ENCODE data around the gene ALK.

Gene ALK

DNA sequence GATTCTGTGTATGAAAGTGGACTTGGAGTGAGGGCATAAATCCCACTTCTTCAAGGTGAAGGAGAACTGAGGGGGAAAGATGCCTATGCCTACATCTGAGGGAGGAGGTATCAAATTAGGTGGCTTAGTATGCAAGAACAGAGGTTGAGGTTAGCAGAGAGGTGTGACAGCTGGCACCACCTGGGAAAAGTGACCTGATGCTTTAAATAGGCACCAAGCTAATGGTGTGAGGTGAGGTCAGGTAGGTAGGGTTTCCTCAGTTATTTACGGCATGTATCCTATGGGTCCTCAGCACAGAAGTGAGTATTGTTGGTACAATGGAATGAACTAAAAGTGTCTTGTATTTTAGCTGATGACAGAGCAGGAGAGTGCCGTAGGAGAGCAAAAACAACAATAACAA is 439.0 kb downstream of the ALK start:
- no peak for DNase-seq

DNA sequence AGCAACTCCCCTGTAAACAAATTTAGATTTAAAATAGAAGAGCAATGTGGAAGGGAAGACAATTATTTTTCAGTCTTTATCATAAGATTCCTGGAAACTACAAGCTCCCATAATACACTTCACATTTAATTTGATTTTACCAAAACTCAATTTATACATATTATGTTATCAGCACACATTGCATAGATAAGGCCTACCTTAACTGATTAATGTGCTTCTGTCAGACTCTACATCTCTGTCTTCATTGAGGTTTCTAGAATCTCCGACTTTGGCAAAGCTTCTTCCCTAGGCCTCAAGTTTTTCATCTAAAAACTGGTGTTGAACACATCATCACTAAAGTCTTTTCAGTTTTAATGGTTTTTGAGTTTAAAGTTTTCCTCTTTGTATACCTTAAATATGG is 440.1 kb downstream of the ALK start:
- DNase-seq: no peak

DNA sequence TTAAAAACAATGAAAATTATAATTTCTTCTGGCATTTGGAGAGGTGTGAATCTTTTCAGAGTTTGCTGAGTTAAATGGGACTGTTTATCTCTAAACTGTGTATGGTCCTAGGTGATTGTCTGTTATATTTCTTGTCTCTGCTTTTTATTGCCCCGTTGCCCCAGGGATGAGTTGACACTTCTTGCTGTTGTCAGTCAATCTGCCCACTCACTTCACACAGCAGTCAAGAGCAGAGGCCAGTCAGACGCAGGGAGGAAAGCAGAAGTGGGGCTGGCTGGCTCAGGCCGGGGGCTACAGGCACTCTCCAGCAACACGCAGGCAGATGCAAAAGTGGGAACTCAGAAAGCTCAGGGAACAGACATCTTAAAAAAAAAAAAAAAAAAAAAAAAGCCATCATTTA is 441.0 kb downstream of the ALK start:
- DNase-seq: no peak

DNA sequence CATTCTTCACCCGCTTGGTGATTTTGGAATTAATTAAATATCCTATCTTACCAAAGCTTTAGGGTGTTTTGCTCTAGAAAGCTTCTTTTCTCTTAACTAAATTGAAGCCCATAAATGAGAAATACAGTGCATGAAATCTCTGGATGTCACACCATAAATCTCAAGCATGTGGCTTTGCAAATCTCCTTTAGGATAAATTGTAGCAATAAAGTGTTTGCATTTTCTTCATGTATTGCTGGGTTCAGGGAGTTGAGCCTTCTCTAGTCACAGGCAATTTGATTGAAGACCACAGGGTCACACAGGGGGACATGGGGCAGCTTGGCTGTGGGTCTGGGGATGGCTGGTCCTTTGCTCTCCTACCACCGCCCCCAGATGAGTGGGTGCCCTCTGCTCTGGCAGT is 442.0 kb downstream of the ALK start:
- DNase-seq: no peak

DNA sequence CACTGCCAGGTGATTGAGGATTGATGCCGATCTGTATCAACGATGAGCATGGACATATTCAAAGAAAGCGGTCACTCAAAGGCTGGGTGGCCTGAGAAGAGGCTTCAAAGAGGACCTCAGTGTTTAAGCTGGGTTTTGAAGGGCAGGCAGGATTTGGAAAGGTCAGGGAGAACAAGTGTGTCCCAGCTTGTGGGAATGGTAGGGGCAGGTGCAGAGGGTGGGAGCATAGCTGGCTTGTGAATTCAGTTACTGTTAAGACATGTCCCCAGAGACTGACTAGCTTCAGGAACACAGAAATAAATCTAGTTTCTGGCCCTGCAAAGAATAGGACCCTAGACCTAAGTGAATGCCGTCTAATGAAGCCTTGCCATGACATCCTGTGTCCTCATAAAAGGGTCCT is 442.7 kb downstream of the ALK start:
- no peak for DNase-seq

DNA sequence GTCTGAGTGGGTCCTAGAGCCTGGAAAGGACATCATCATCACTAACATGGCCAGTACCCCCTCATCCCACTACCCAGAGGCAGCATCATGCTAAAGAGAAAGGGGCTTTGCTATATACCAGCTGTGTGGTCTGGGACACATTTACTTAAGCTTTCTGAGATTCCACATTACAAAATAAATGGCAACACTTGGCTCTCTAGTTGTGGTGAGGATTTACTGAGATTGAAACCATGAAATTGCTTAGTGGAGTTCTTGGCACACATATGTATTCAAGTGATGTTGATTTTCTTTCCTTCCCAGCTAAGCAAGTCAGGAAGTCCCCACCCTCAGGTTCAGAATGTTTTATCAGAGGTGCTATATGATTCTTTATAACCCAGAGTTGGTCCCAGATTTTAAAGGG is 444.2 kb downstream of the ALK start:
- DNase-seq: no peak

DNA sequence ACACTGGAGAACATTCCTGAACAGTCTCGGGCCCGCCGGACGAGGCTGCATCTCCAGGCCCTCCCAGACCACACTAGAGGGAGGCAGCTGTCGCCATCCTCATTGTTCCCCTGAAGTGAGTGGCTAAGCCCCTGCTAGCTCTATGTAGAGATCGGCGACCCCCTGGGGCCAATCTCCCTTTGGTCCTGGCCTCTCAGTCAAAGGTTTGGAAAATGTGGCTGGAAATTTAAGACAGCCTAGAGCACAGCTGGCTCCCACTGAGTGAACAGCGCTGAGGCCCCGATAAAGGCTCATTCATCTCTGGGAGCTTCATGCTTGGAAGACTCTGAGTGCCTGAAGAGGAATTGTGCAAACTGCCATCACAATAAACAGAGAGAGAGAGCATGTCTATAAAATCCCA is 445.9 kb downstream of the ALK start:
- no peak for DNase-seq

DNA sequence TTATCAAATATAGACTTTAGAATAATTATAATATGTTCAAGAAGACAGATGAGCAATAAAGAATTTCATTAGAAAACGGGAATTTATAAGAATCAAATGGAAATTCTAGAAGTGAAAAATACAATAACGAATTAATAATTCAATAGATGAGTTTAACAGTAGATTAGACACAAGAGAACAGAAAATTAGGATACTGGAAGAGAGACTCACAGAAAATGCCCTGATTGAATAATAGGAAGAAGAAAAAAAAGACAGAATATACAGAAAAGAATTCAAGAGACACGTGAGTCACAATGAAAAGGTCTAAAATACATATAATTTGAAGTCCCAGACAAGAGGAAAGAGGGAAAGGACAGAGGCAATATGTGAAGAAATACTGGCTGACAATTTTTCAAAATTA is 451.4 kb downstream of the ALK start:
- DNase-seq: no peak

DNA sequence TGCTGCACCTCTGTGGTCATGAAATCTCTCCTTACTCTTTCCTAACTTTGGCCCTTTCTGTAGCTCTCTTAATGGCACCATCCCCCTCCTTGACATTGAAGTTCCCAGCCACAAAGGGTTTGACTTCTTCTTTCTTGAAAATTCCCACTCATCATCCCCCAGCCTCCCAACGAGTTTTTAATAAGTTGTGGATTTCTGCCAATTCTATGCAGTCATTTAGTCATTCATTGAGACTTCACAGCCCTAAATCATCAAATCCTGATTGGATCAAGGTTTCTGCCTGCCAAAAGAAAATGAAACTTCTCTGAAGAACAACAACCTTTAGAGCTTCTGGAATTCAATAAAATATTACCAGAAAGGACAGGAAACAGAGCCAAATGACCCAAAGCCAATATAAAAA is 451.9 kb downstream of the ALK start:
- DNase-seq: no peak

DNA sequence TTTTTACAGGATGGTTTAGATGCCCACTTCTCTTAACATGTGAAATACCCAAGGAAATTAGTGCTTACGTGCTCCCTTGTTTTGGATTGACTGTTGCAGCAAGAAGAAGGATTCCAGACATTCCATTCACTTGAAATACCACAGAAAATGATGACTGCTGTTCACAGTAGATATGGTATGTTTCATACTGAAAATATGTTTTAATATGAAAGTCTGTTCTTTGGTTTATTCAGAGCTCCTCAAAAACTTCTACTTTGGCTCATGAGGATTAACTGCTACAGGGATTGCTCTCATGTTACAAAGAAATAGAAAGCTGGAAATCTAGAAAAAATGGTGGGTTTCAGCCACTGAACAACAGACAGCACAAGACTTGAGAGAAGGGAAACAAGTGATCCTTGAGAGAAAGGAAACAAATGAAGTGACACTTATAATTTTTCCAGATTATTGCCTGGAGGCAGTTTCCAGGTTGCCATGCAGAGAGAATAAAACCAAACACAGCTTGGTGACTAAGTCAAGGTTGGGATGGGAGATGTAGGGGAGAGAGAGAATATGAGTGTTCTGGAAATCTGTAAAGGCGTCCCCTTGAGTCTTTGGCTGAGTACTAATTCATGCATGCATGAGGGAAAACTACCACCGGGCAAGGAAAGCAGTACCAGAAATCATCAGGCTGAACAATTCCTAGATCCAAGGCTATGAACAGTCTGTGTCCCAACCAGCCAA is 458.0 kb downstream of the ALK start:
- no peak for DNase-seq

DNA sequence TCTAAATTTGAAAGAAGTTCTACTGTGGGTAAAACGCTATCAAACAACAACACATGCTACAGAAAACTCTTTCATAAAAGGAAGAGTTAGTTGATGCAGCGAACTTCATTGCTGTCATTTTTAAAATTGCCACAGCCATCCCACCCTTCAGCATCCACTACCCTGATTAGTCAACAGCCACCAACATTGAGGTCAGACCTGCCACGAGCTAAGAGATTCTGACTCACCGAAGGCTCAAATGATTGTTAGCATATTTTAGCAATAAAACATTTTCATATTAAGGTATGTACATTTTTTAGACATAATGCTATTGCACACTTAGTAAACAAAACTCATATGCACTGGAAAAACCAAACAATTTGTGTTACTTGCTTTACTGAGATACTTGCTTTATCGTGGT is 459.1 kb downstream of the ALK start:
- DNase-seq: no peak

DNA sequence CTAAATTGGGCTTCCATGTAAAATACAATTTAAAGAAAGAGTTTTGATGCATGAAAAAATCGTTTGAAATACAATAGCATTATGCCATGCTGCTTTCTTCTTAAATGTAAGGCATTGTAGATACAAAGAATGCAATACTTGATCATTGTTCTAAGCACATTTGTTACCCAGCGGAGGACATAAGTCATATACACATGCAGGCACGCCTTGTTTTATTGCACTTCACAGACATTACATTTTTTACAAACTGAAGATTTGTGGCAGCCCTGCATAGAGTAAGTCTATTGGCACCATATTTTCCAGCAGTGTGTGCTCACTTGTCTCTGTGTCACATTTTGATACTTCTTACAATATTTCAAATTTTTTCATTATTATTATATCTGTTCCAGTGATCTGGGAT is 461.2 kb downstream of the ALK start:
- no peak for DNase-seq

DNA sequence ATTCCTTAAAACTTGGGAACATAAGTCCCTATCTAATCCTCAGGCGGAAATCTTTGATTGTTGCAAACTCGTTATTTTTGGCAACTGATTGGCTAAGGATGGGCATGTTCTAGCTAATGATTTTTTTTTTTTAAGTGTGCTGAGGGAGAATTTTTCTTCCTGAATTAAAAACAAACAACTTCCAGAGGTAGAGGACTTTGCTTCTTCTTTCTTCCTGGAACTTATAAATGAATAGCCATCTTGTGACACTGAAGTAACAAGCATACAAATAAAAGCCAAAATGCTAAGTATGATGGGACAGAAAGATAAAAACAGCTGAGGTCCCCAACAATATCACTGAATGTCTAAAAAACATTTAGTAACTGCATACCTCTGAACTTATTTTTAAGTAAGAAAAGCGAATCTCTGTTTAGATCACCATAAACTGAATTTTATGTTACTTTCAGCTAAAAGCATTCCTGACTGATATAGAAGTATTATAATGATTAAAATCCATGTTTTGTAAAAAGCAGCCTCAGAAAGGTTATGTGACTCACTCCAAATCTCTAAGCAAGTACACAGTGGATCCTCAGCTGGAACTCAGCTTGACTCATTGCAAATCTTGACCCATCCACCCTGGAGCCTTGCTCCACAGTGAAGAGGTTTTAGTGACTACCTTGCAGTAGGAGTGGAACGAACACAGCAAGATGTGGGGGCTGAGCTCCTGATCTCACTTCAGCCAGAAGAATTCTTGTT is 461.8 kb downstream of the ALK start:
- no peak for DNase-seq

DNA sequence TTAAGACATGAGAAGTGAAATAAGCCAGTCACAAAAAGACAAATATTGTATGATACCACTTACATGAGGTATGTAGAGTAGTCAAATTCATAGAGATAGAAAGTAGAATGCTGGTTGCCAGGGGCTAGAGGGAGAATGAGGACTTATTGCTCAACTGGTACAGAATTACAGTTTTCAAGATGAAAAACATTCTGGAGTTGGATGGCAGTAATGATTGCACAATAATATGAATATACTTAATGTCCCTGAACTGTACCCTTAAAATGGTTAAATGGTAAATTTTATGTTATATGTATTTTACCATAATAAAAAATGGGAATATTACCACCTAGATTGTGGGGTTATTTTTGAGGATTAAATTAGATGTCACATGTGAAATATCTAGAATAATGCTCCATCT is 465.0 kb downstream of the ALK start:
- DNase-seq: no peak

DNA sequence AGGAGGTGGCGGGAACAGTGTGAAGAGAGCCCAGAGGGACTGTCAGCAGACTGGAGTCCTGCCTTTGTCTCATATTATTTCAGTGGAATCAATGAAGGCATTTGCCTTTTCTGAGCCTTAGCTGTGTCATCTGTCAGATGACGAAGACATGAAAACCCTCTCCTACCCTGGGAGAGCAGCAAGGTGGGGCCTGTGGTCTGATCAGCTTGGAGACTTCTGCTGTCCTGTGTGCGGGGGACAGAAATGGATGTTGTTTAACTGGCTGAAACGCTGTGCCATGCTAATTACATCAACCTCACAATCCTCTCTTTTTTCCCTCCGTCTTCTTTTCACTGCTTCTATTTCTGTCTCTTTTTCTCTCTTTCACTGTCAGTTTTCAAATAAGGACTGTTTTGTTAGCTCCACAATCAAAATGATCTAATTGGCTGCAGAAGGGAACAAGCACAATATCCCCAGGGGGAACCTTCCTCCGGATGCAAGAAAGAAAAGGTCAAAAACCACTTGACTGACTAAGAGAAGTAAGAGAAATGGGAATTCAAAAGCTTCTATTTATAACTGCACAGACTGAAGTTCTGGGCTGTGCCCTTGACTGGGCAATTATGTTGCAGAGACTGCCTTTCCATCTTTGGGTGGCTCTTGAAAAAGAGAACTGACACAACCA is 466.1 kb downstream of the ALK start:
- no peak for DNase-seq

DNA sequence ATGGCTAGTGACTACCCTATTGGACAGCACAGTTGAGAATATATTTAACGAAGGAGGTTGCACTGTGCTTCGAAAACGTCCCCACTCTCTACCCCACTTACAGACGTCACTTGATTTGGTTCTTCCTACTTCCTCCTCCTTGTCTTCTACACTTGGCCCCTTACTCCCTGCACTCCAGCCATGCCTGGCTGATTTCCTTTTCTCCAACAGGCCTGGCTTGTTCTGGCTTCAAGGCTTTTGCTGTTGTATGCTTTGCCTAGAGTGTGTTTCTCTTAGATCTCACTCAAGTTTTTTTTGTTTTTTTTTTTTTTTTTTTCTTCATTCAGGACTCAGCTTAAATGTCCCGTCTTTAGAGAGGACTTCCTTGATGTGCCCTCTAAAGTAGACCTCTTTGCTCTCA is 469.4 kb downstream of the ALK start:
- DNase-seq: no peak

DNA sequence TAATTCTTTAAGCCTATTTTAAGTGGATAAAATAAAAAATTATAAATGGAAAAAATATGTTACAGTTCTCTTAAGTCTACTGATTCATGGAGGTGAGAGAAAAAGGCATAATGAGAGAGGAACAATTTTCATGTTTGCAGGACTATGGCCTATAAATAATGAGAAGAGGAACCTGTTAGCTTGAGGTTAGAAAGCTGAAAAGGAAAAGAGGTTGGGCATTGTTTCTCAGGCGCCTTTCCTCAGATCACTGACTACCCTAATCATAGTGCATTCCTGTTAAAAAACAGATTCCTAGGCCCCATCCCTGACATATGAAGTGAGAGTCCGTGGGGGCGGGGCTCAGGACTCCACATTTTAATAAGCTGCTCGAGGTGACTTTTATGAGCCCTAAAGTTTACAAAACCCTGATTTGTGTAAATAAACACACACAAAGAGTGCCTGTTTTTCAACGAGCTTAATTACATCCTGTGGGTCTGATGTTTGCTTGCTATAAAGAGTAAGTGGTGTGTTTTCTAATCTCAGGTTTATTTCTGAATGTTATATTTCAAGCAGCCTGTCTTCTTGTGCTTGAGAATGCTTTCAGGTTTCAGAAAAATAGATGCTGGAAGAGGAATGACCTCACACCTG is 470.7 kb downstream of the ALK start:
- DNase-seq: no peak

DNA sequence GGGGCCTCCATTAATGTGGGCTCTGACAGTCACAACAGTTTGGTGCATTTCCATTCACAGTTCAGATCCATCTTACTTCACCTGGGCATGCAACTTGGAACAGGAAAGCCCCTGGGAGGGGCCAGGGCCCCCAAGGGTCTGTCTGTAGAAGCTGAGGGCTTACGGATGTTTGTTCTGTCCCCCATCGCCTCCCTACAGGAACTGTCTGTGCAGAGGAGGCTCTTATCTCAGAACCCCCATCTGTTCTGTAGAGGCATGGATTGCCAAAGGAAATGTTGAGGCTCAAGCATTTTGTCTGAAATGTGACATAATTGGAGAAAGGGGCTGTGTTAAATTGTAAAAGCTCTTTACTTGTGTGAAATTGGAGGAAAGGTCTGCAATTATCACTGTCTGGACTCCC is 471.9 kb downstream of the ALK start:
- no peak for DNase-seq

DNA sequence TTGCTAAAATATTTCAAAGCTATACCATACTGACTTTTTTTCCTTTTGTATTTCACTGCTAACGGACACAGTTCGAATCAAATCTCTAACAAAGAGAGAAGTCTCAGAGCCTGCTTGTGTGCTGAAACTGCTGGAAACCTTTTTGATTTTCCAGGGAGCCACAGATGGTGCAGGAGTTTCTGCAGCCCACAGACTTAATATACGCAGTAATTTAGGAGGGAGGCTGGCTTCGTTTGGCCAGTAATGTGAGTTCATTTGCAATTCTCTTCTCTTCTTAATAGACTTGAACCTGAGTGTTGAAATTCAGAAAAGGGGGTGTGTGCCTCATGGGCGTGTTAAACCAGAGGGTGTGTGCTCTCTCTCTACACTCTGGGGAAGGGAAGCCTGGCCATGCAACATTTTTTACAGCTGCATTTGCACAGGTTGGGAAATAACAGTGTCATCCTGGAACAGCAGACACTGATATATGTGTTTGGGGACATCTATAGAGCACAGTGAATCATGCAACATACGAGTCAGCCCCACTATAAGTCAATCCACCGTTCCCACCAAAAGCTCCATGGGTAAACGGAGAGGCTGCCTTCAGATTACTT is 473.2 kb downstream of the ALK start:
- no peak for DNase-seq

DNA sequence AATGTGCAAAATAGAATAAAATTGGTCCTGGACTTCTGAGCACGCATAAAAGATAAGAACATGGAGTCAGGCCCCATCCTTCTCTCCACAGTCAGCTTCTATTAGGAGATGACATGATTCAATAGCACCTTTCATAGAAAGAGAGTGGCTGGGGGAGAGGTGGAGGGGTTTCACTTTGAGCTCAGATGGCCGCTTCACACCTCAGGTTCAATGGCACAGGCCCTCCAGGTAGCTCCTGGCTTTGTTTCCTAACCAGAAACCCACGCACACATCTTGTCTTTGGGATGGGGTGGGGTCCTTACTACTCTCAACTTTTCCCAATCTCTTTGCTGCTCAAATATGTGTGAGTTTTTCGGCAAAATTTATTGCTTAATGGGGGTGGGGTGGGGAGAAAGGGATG is 473.9 kb downstream of the ALK start:
- no peak for DNase-seq

DNA sequence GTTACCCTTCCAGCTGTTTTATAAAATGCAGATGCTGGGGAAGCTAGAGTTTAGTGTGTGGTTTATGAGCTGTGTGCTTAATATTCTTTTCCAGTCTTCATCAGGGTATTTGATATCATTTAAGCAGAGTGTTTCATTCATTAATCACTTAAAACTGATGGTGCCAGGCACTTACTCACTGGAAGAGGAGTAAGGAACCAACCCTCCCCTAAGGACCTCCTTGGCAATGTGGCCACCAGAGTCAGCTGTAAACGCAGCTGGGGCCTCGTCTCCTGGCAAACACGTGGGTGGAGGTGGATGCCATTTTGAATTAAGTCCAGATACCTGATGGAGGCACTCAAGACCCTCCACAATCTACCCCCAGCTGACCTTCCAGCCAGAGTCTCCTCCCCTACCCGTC is 474.5 kb downstream of the ALK start:
- no peak for DNase-seq

DNA sequence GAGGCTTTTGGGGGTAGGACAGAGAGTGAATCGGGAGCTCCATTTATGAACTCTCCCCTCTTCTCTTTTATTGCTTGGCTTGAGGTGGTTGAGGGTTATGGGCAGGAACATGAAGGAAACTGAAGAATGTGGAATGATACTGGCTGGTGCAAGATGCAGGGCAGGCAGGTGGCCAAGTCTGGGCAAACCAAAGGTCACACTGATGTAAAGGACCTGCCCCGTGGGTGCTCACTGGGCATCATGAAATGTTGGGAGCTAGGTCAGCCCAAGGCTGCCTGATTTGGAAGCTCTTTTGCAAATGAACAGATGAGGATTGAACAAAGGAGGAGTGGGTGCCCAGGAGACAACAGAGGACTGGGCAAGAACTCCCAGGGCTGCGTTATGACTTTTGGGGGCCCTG is 477.2 kb downstream of the ALK start:
- no peak for DNase-seq

DNA sequence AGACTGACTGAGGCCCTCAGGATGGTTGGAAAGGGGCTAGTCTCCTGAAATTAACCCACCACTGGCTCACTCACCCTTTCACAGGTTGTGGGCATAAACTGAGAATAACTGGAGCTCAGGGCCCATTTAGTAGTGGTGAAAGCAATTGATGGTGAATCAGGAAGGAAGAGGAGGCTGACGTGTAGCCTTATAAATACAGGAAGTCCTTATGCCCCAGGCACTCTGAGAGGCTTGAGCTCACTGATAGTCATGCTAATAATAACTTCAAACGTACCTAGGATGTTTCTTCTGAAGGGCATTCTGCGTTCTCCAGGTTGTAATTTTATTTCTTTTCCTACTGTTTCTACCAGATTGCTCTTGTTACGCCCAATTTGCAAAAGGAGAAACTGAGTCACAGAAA is 477.8 kb downstream of the ALK start:
- no peak for DNase-seq

DNA sequence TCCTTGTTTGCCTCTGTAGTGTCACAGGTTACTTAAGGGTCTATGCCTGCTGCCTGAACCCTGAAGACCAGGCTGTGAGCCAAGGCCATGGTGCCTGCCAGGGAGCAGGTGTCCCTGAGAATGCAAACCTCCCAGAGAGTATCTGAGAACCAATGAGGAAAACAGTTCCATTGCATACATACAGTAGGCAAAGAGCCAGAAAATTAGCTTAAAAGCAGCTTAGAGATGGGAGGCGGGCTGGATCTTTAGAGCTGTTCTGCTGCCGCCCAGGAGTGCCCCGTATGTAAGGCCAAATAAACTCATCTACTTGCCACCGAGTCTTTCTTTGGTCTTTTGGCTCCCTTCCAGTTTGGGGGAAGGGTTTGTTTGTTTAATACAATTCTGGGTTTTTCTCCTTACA is 478.2 kb downstream of the ALK start:
- DNase-seq: no peak

Data from activated gamma-delta T cell (primary cell).